ENCODE measurements around the gene PDE2A. TPM values are rescaled to one million over a fixed set of nuclear protein-coding genes. Genes with fewer than 3 reads are reported as not detected.

PDE2A gene
- polyA plus RNA-seq, 3 donors: 0.18 to 1.7 (median 0.53) TPM

GRCh38 chr11:72676861-72677341 is 2.7 kb upstream of the PDE2A start:
- Histone ChIP-seq H3K27ac (ENCODE audit: low read depth in 1 of 2, low read length in 2 of 2) (no peak overlapping the region), H3K4me3 (replicated peaks in 1 of 3; ENCODE audit: low read depth in 2 of 3, low read length in 3 of 3) (no peak overlapping the region), H3K4me2 (replicated peaks; ENCODE audit: extremely low read depth, low read length, poor library complexity, severe bottlenecking) (no peak overlapping the region), H2AFZ (ENCODE audit: insufficient read depth, low read depth, low read length, poor library complexity, severe bottlenecking) (no peak overlapping the region), H3K79me2 (ENCODE audit: insufficient read depth, low read length) (no peaks in the 10 kb centered on the region), H3K4me1 (ENCODE audit: control insufficient read depth in 1 of 2, insufficient read depth in 2 of 2, low read length in 2 of 2) (no peaks in the 10 kb centered on the region), H4K20me1 (ENCODE audit: insufficient read depth, low read length) (peaks cover 79% of the 10 kb centered on the region), H3K9me3 (replicated peaks in 1 of 2; ENCODE audit: control insufficient read depth in 1 of 2, insufficient read depth in 1 of 2, low read length in 2 of 2) (peaks cover 0 to 5% of the 10 kb centered on the region in 2 donors), H3K36me3 (replicated peaks in 1 of 2; ENCODE audit: control insufficient read depth in 1 of 2, insufficient read depth in 2 of 2, low read length in 2 of 2) (no peaks in the 10 kb centered on the region), H3K9ac (ENCODE audit: insufficient read depth, low read length, poor library complexity, severe bottlenecking) (no peak overlapping the region), H3K27me3 (ENCODE audit: control insufficient read depth in 2 of 2, insufficient read depth in 2 of 2, low read length in 2 of 2) (peaks cover 42 to 75% of the 10 kb centered on the region in 2 donors)
- TF ChIP-seq, protein P1, sequence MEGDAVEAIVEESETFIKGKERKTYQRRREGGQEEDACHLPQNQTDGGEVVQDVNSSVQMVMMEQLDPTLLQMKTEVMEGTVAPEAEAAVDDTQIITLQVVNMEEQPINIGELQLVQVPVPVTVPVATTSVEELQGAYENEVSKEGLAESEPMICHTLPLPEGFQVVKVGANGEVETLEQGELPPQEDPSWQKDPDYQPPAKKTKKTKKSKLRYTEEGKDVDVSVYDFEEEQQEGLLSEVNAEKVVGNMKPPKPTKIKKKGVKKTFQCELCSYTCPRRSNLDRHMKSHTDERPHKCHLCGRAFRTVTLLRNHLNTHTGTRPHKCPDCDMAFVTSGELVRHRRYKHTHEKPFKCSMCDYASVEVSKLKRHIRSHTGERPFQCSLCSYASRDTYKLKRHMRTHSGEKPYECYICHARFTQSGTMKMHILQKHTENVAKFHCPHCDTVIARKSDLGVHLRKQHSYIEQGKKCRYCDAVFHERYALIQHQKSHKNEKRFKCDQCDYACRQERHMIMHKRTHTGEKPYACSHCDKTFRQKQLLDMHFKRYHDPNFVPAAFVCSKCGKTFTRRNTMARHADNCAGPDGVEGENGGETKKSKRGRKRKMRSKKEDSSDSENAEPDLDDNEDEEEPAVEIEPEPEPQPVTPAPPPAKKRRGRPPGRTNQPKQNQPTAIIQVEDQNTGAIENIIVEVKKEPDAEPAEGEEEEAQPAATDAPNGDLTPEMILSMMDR (IDR thresholded peaks at IDR 0.05): no peak
- peak in 1 of 3 donors; percentile 25 for DNase-seq
- H3K36me3 Mint-ChIP-seq: no peaks in the 10 kb centered on the region
- H3K27me3 Mint-ChIP-seq (ENCODE audit: low read depth in 3 of 3): peaks cover 80 to 88% (median 82%) of the 10 kb centered on the region in 3 donors
- H3K4me3 Mint-ChIP-seq: peak overlapping the region in 1 of 2 donors; percentile 77
- peak overlapping the region in 1 of 7 donors; percentile 64 for H3K27ac Mint-ChIP-seq
- H3K4me1 Mint-ChIP-seq: peaks cover 6% of the 10 kb centered on the region
- WGBS (ENCODE audit: insufficient coverage): 2% methylated on average over 26 of the region's 30 CpGs
- intact Hi-C loops (cut with micrococcal nuclease): no loop called here
- peaks cover 0 to 10% (median 2%) of the 10 kb centered on the region in 7 donors for H3K9me3 Mint-ChIP-seq

GRCh38 chr11:72675221-72675620 is 999 bp upstream of the PDE2A start:
- TF ChIP-seq, protein P1 (IDR thresholded peaks at IDR 0.05): no peak
- no peak overlapping the region for H3K4me2 ChIP-seq (replicated peaks; ENCODE audit: extremely low read depth, low read length, poor library complexity, severe bottlenecking)
- H3K4me1 ChIP-seq (ENCODE audit: control insufficient read depth in 1 of 2, insufficient read depth in 2 of 2, low read length in 2 of 2): no peaks in the 10 kb centered on the region
- WGBS (ENCODE audit: insufficient coverage): no CpG with 5 or more reads among the region's 2 CpGs
- no peaks in the 10 kb centered on the region for H3K79me2 ChIP-seq (ENCODE audit: insufficient read depth, low read length)
- H4K20me1 ChIP-seq (ENCODE audit: insufficient read depth, low read length): peaks cover 62% of the 10 kb centered on the region
- peaks cover 0 to 5% of the 10 kb centered on the region in 2 donors for H3K9me3 ChIP-seq (replicated peaks in 1 of 2; ENCODE audit: control insufficient read depth in 1 of 2, insufficient read depth in 1 of 2, low read length in 2 of 2)
- no peak overlapping the region for H3K4me3 ChIP-seq (replicated peaks in 1 of 3; ENCODE audit: low read depth in 2 of 3, low read length in 3 of 3)
- peaks cover 42 to 90% of the 10 kb centered on the region in 2 donors for H3K27me3 ChIP-seq (ENCODE audit: control insufficient read depth in 2 of 2, insufficient read depth in 2 of 2, low read length in 2 of 2)
- peaks cover 6% of the 10 kb centered on the region for H3K4me1 Mint-ChIP-seq
- no peak overlapping the region for H3K27ac ChIP-seq (ENCODE audit: low read depth in 1 of 2, low read length in 2 of 2)
- no peak overlapping the region for H2AFZ ChIP-seq (ENCODE audit: insufficient read depth, low read depth, low read length, poor library complexity, severe bottlenecking)
- intact Hi-C loops (cut with micrococcal nuclease): no loop called here
- H3K27me3 Mint-ChIP-seq (ENCODE audit: low read depth in 3 of 3): peaks cover 88 to 96% (median 89%) of the 10 kb centered on the region in 3 donors
- H3K36me3 Mint-ChIP-seq: no peaks in the 10 kb centered on the region
- no peaks in the 10 kb centered on the region for H3K36me3 ChIP-seq (replicated peaks in 1 of 2; ENCODE audit: control insufficient read depth in 1 of 2, insufficient read depth in 2 of 2, low read length in 2 of 2)
- H3K4me3 Mint-ChIP-seq: peak overlapping the region in 1 of 2 donors; percentile 77
- no peak overlapping the region for H3K9ac ChIP-seq (ENCODE audit: insufficient read depth, low read length, poor library complexity, severe bottlenecking)
- no peak for DNase-seq
- H3K9me3 Mint-ChIP-seq: peaks cover 0 to 10% (median 2%) of the 10 kb centered on the region in 7 donors
- peak overlapping the region in 1 of 7 donors; percentile 7 for H3K27ac Mint-ChIP-seq
